A549 (cell line): Measurements from ENCODE around the gene PRXL2B.
"Not testable (repeated sequence)": the region's sequence is repeated elsewhere in the genome, so short reads cannot be mapped to it uniquely, and the experiment has no call there.

ENCODE experiments used
- EHF ChIP-seq: fragments of 250-450 bp; sonication (Bioruptor Pico); IDR thresholded peaks from 2 replicates; pipeline ENCODE4 v1.5.0; 2020; ENCODE audit warnings: mild to moderate bottlenecking
- EP300 ChIP-seq, 2 experiments: fragments of >200 bp; sonication (Bioruptor Twin); formaldehyde crosslinking; IDR thresholded peaks; 2 replicates in 1 of 2; 3 replicates in 1 of 2; pipeline ENCODE4 v1.6.1; 2016 to 2017
- FOSL2 ChIP-seq, 2 experiments: fragments of 450-650 bp in 1 of 2; fragments of >200 bp in 1 of 2; sonication (Bioruptor Twin) in 1 of 2; formaldehyde crosslinking; IDR thresholded peaks; 2 replicates each; pipeline versions ENCODE4 v1.5.0 to v1.6.1; 2016 to 2020; ENCODE audit warnings: mild to moderate bottlenecking in 1 of 2, moderate library complexity in 1 of 2
- FOXS1 ChIP-seq: fragments of 250-450 bp; sonication (Bioruptor Pico); IDR thresholded peaks from 2 replicates; pipeline ENCODE4 v1.5.0; 2020; ENCODE audit warnings: mild to moderate bottlenecking, moderate library complexity
- POLR2A ChIP-seq: IDR thresholded peaks from 2 replicates; pipeline ENCODE4 v1.6.1; 2012; ENCODE audit warnings: mild to moderate bottlenecking, low read length
- SREBF2 ChIP-seq: fragments of 450-650 bp; IDR thresholded peaks from 2 replicates; pipeline ENCODE4 v1.6.1; 2014; ENCODE audit warnings: mild to moderate bottlenecking, moderate library complexity
- TF ChIP-seq, protein P1 (sequence below): fragments of >200 bp; sonication (Bioruptor Twin); formaldehyde crosslinking; IDR thresholded peaks from 3 replicates; pipeline ENCODE4 v1.5.1; 2016
- TF ChIP-seq, protein P2 (sequence below): IDR thresholded peaks from 2 replicates; pipeline ENCODE4 v1.6.1; 2012; ENCODE audit warnings: low read depth, borderline replicate concordance

DNA sequence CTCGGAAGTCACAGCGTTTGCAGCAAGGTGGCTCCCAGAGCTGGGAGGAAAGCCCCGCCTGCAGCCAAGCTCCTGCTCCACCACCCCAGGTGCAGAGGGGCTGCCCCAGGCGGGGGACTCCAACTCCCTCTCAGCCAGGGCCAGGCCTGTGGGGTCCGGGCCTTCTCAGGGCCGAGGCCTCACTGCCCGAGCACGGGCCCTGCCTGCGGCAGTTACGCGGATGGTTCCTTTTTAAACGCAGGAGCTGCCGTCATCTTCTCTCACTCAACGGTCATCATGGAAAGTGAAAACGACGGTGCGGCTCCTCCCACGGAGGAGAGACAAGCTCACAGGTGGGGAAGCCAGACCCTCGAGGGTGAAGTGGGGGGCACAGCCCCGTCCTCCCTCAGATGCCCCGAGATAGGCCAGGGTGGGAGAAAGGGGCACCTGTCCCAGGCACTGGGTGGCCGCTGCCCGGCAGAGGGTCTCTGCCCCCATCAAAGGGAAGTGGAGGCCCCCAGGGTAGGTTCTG is 9.0 kb upstream of the PRXL2B start:
- TF ChIP-seq, protein P1, sequence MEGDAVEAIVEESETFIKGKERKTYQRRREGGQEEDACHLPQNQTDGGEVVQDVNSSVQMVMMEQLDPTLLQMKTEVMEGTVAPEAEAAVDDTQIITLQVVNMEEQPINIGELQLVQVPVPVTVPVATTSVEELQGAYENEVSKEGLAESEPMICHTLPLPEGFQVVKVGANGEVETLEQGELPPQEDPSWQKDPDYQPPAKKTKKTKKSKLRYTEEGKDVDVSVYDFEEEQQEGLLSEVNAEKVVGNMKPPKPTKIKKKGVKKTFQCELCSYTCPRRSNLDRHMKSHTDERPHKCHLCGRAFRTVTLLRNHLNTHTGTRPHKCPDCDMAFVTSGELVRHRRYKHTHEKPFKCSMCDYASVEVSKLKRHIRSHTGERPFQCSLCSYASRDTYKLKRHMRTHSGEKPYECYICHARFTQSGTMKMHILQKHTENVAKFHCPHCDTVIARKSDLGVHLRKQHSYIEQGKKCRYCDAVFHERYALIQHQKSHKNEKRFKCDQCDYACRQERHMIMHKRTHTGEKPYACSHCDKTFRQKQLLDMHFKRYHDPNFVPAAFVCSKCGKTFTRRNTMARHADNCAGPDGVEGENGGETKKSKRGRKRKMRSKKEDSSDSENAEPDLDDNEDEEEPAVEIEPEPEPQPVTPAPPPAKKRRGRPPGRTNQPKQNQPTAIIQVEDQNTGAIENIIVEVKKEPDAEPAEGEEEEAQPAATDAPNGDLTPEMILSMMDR = not testable (repeated sequence)
- TF ChIP-seq SREBF2; EP300 (IDR thresholded peaks at IDR 0.05); POLR2A; EHF; FOSL2 (IDR thresholded peaks at IDR 0.05); FOSL2 (CRISPR knock-in tag; IDR thresholded peaks at IDR 0.05); FOXS1 (CRISPR knock-in tag): not testable (repeated sequence)
- TF ChIP-seq, protein P2, sequence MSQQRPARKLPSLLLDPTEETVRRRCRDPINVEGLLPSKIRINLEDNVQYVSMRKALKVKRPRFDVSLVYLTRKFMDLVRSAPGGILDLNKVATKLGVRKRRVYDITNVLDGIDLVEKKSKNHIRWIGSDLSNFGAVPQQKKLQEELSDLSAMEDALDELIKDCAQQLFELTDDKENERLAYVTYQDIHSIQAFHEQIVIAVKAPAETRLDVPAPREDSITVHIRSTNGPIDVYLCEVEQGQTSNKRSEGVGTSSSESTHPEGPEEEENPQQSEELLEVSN = not testable (repeated sequence)
